ENCODE data around the gene SIGMAR1.

DNA sequence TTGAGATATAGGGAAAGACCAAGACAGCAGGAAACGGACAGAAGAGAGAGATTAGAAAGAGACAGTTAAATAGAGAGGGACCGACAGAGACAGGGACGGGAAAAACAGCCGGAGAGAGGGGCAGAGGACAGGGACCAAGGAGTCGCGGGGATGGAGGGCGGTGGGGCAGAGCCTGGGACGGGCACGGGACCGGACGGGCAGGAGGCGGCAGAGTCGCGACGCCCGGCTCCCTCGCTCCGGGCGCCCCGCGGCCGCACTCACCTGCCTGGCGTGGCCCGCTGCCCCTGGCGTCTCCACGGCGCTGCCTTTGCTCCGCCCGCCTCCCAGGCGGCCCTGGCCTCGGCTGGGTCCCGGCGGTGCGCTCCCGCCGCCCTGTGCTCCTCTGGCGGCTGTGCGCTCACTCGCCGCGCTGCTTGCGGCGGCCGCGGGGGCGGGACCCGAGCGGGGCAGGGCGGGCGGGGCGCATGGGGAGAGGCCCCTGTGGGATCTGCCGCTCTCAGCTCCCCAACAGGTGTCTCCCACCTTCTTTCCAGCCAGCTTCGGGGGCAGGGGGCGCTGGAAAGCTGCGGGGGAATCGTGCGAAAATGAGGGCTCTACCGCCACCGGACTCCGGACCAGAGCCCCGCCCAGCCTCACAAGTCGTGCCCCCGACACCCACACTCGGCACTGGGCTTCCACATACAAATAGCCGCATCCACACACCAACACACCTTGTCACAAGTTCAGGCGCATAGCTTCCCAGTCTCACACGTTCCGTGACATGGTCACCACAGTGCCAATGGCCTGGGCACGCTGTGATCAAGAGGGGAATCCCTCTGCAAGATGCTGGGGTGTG, 8.7 kb downstream of the SIGMAR1 start, which contains the start of gene ARID3C:
- TF ChIP-seq POLR2A (IDR thresholded peaks at IDR 0.05): no peak
- no peak for TF ChIP-seq CTCF (IDR thresholded peaks at IDR 0.05 in 4 of 5, conservative IDR thresholded peaks at IDR 0.05 in 1 of 5)

Measured in gastrocnemius medialis (tissue), 4 donors.